Measurements from ENCODE around the gene KRT16. TPM values are rescaled to one million over a fixed set of nuclear protein-coding genes. Genes with fewer than 3 reads are reported as not detected.

Gene KRT16
- total RNA-seq, 1 donor from 2014 or later, result not detected

GRCh38 chr17:41635121-41636097 is 22.8 kb upstream of the KRT16 start:
- no peak overlapping the region for H3K4me3 ChIP-seq
- Mint-ChIP-seq H3K4me3 (no peak overlapping the region), H3K4me1 (peaks cover 11% of the 10 kb centered on the region), H3K27me3 (ENCODE audit: insufficient read depth, low read depth) (peaks cover 4% of the 10 kb centered on the region), H3K36me3 (no peaks in the 10 kb centered on the region), H3K27ac (no peak overlapping the region), H3K9me3 (no peaks in the 10 kb centered on the region)
- no peaks in the 10 kb centered on the region for H3K27me3 ChIP-seq
- TF ChIP-seq CTCF (IDR thresholded peaks at IDR 0.05), result no peak
- TF ChIP-seq EZH2 (IDR thresholded peaks at IDR 0.05), result no peak
- no peak for TF ChIP-seq EZH2phosphoT487 (IDR thresholded peaks at IDR 0.05)
- peak; percentile 48 for DNase-seq (ENCODE audit: low spot score)
- no peaks in the 10 kb centered on the region for H3K36me3 ChIP-seq
- no peaks in the 10 kb centered on the region for H3K79me2 ChIP-seq (ENCODE audit: low read depth)
- H3K4me1 ChIP-seq, result no peaks in the 10 kb centered on the region
- H3K27ac ChIP-seq, result no peak overlapping the region
- no peaks in the 10 kb centered on the region for H4K20me1 ChIP-seq (ENCODE audit: low read depth)
- peaks cover 8% of the 10 kb centered on the region for H3F3A ChIP-seq (ENCODE audit: low read depth)
- H3K9ac ChIP-seq, result no peak overlapping the region
- H2AFZ ChIP-seq (replicated peaks), result no peak overlapping the region
- no peak overlapping the region for H3K4me2 ChIP-seq
- H3K9me3 ChIP-seq (ENCODE audit: low read depth), result no peaks in the 10 kb centered on the region

- no peak for DNase-seq (ENCODE audit: low spot score)
- Histone ChIP-seq H3K36me3 (no peaks in the 10 kb centered on the region), H3K27ac (no peak overlapping the region), H2AFZ (replicated peaks) (no peak overlapping the region), H3K4me3 (no peak overlapping the region), H3K4me2 (no peak overlapping the region), H3K4me1 (no peaks in the 10 kb centered on the region), H3K9me3 (ENCODE audit: low read depth) (no peaks in the 10 kb centered on the region), H3F3A (ENCODE audit: low read depth) (peaks cover 8% of the 10 kb centered on the region), H3K79me2 (ENCODE audit: low read depth) (no peaks in the 10 kb centered on the region), H4K20me1 (ENCODE audit: low read depth) (no peaks in the 10 kb centered on the region), H3K27me3 (no peaks in the 10 kb centered on the region), H3K9ac (no peak overlapping the region)
- peaks cover 1% of the 10 kb centered on the region for H3K27me3 Mint-ChIP-seq (ENCODE audit: insufficient read depth, low read depth)
- no peaks in the 10 kb centered on the region for H3K36me3 Mint-ChIP-seq
- H3K4me1 Mint-ChIP-seq, result peaks cover 9% of the 10 kb centered on the region
- no peaks in the 10 kb centered on the region for H3K9me3 Mint-ChIP-seq
- no peak overlapping the region for H3K27ac Mint-ChIP-seq
- TF ChIP-seq EZH2phosphoT487 (IDR thresholded peaks at IDR 0.05) (no peak), EZH2 (IDR thresholded peaks at IDR 0.05) (no peak), CTCF (IDR thresholded peaks at IDR 0.05) (no peak)
- no peak overlapping the region for H3K4me3 Mint-ChIP-seq
Observed at GRCh38 chr17:41634639-41635038, 22.1 kb upstream of the KRT16 start.

DNA sequence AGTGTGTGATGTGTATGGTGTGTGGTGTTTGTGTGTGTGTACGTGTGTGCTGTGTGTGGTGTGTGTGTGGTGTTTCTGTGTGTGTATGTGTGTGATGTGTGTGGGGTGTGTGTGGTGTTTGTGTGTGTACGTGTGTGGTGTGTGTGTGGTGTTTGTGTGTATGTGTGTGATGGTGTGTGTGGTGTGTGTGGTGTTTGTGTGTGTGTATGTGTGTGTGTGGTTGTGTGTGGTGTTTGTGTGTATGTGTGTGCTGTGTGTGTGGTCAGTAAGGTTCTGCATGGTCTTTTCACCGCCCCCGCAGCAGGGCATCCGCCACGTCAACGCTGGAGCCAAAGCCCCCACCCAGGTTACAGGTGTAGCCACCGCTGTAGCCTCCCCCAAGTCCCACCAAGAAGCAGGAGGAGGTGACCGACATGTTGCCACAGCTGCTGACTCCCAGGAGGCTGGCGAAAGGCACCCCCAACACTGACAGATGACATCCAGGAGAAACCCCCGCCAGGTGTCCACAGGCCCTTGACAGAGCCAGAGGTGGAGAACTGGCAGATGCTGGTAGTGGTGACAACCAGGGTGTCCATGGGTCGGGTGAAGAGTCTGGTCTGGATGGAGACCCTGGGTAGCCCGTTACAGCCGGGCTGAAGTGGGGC is 21.1 kb upstream of the KRT16 start:
- H3K4me3 Mint-ChIP-seq, result no peak overlapping the region
- no peak for TF ChIP-seq EZH2 (IDR thresholded peaks at IDR 0.05)
- TF ChIP-seq EZH2phosphoT487 (IDR thresholded peaks at IDR 0.05), result no peak
- no peak for TF ChIP-seq CTCF (IDR thresholded peaks at IDR 0.05)
- H2AFZ ChIP-seq (replicated peaks), result no peak overlapping the region

More for the DNA sequence above, 21.1 kb upstream of the KRT16 start:
- H3K4me1 Mint-ChIP-seq, result peaks cover 9% of the 10 kb centered on the region
- H3K9me3 Mint-ChIP-seq, result no peaks in the 10 kb centered on the region
- Histone ChIP-seq H3K27ac (no peak overlapping the region), H3K79me2 (ENCODE audit: low read depth) (no peaks in the 10 kb centered on the region), H3K36me3 (no peaks in the 10 kb centered on the region), H3K4me2 (no peak overlapping the region), H3K27me3 (no peaks in the 10 kb centered on the region), H3K9me3 (ENCODE audit: low read depth) (no peaks in the 10 kb centered on the region), H4K20me1 (ENCODE audit: low read depth) (no peaks in the 10 kb centered on the region), H3F3A (ENCODE audit: low read depth) (peaks cover 8% of the 10 kb centered on the region), H3K4me3 (no peak overlapping the region), H3K9ac (no peak overlapping the region), H3K4me1 (no peaks in the 10 kb centered on the region)
- DNase-seq (ENCODE audit: low spot score), result peak; percentile 23
- H3K27me3 Mint-ChIP-seq (ENCODE audit: insufficient read depth, low read depth), result no peaks in the 10 kb centered on the region
- no peaks in the 10 kb centered on the region for H3K36me3 Mint-ChIP-seq
- no peak overlapping the region for H3K27ac Mint-ChIP-seq
